ENCODE data around the gene ARPC2. TPM values are rescaled to one million over a fixed set of nuclear protein-coding genes. Genes with fewer than 3 reads are reported as not detected.

Gene ARPC2
- polyA plus RNA-seq, 1 experiment = 666 TPM

- Histone ChIP-seq H3K4me3 (ENCODE audit: low read depth, low read length) (no peak overlapping the region), H3K9me3 (ENCODE audit: control insufficient read depth, insufficient read depth, low read length) (no peaks in the 10 kb centered on the region), H3K27me3 (ENCODE audit: control insufficient read depth, insufficient read depth, low read length) (no peaks in the 10 kb centered on the region), H3K27ac (ENCODE audit: low read depth, low read length) (no peak overlapping the region)
- CTCF ChIA-PET = no interaction called here
- POLR2A ChIA-PET = interaction anchor here (0.5 to 1.0 kb wide), 3 partner anchors 9 to 27 kb away, joined by 3 read pairs; no protein-coding TSS in a partner anchor
- DNase-seq (ENCODE audit: low read depth, low spot score) = no peak
- no peak for TF ChIP-seq CTCF (IDR thresholded peaks at IDR 0.05; ENCODE audit: low read depth, low read length)
These were observed 18.0 kb downstream of the ARPC2 start for GRCh38 chr2:218235017-218235416.

- no peak overlapping the region for H3K27ac ChIP-seq (ENCODE audit: low read depth, low read length)
- no peak for TF ChIP-seq CTCF (IDR thresholded peaks at IDR 0.05; ENCODE audit: low read depth, low read length)
- CTCF ChIA-PET = no interaction called here
- H3K27me3 ChIP-seq (ENCODE audit: control insufficient read depth, insufficient read depth, low read length) = no peaks in the 10 kb centered on the region
- no peaks in the 10 kb centered on the region for H3K9me3 ChIP-seq (ENCODE audit: control insufficient read depth, insufficient read depth, low read length)
- no peak overlapping the region for H3K4me3 ChIP-seq (ENCODE audit: low read depth, low read length)
- DNase-seq (ENCODE audit: low read depth, low spot score) = no peak
- POLR2A ChIA-PET = interaction anchor here (0.7 kb wide), 1 partner anchor 18 kb away, joined by 3 read pairs; no protein-coding TSS in a partner anchor
These were observed 19.8 kb downstream of the ARPC2 start for GRCh38 chr2:218236829-218237228.

GRCh38 chr2:218238887-218239286 lies 21.9 kb downstream of the ARPC2 start:
- CTCF ChIA-PET = no interaction called here
- H3K27ac ChIP-seq (ENCODE audit: low read depth, low read length) = no peak overlapping the region
- no peaks in the 10 kb centered on the region for H3K27me3 ChIP-seq (ENCODE audit: control insufficient read depth, insufficient read depth, low read length)
- POLR2A ChIA-PET = interaction anchor here (0.7 kb wide), 1 partner anchor 20 kb away, joined by 3 read pairs; no protein-coding TSS in a partner anchor
- no peaks in the 10 kb centered on the region for H3K9me3 ChIP-seq (ENCODE audit: control insufficient read depth, insufficient read depth, low read length)
- no peak for DNase-seq (ENCODE audit: low read depth, low spot score)
- TF ChIP-seq CTCF (IDR thresholded peaks at IDR 0.05; ENCODE audit: low read depth, low read length) = no peak
- no peak overlapping the region for H3K4me3 ChIP-seq (ENCODE audit: low read depth, low read length)

GRCh38 chr2:218244204-218244603 lies 27.2 kb downstream of the ARPC2 start:
- ChIA-PET CTCF (interaction anchor here (0.7 to 2.0 kb wide), 3 partner anchors 11 to 26 kb away, joined by 3 to 5 read pairs (median 4); partner anchors contain the start of genes AAMP and PNKD), POLR2A (interaction anchor here (1.5 to 1.7 kb wide), 2 partner anchors 9 to 12 kb away, joined by 3 to 8 read pairs; no protein-coding TSS in a partner anchor)
- Histone ChIP-seq H3K27ac (ENCODE audit: low read depth, low read length) (no peak overlapping the region), H3K9me3 (ENCODE audit: control insufficient read depth, insufficient read depth, low read length) (no peaks in the 10 kb centered on the region), H3K27me3 (ENCODE audit: control insufficient read depth, insufficient read depth, low read length) (no peaks in the 10 kb centered on the region), H3K4me3 (ENCODE audit: low read depth, low read length) (no peak overlapping the region)
- TF ChIP-seq CTCF (IDR thresholded peaks at IDR 0.05; ENCODE audit: low read depth, low read length) = no peak
- DNase-seq (ENCODE audit: low read depth, low spot score) = no peak

GRCh38 chr2:218244665-218245064 lies 27.7 kb downstream of the ARPC2 start:
- Histone ChIP-seq H3K4me3 (ENCODE audit: low read depth, low read length) (no peak overlapping the region), H3K27ac (ENCODE audit: low read depth, low read length) (no peak overlapping the region), H3K9me3 (ENCODE audit: control insufficient read depth, insufficient read depth, low read length) (no peaks in the 10 kb centered on the region), H3K27me3 (ENCODE audit: control insufficient read depth, insufficient read depth, low read length) (no peaks in the 10 kb centered on the region)
- CTCF ChIA-PET = interaction anchor here (0.7 to 1.3 kb wide), 2 partner anchors 10 to 14 kb away, joined by 3 to 4 read pairs; no protein-coding TSS in a partner anchor
- POLR2A ChIA-PET = interaction anchor here (0.6 to 1.7 kb wide), 3 partner anchors 10 to 14 kb away, joined by 3 to 9 read pairs (median 8); no protein-coding TSS in a partner anchor
- DNase-seq (ENCODE audit: low read depth, low spot score) = no peak
- TF ChIP-seq CTCF (IDR thresholded peaks at IDR 0.05; ENCODE audit: low read depth, low read length) = no peak
